ENCODE measurements around the gene UBQLN4.

Gene UBQLN4

DNA sequence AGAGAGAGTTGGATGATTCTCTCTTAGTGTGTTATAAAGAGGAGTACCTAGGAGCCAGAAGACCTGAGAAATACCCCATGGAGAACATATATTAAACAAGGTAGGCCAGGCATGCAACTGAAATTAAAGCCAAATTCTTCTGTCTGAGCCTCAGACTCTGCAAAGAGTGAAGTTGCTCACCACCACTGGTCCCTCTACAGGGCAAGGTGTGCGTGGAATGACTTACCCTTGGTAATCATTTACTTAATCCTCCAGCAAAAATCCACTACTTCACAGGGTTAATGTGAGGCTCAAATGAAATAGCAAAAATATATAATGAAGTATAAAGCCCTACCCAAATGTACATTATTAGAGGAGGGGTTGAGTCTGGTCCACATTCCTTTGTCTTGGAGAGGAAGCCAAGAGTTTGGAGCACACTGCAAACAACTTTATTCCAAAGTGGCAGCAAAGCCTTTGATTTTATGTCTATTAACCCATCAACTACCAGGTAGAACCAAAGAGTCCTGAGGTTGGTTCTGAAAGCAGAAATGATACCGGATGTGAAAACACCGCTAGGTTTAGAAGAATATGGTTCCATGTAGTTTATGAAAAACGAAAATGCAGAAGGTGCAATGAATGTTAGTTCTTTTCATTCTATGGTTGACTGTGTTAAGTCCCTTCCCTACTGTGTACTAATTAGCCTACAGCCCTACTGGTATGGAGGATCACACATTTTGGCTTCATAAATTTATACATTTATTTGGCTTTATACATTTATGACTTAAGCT is 41.4 kb downstream of the UBQLN4 start:
- no peak for DNase-seq (ENCODE audit: low read depth)

DNA sequence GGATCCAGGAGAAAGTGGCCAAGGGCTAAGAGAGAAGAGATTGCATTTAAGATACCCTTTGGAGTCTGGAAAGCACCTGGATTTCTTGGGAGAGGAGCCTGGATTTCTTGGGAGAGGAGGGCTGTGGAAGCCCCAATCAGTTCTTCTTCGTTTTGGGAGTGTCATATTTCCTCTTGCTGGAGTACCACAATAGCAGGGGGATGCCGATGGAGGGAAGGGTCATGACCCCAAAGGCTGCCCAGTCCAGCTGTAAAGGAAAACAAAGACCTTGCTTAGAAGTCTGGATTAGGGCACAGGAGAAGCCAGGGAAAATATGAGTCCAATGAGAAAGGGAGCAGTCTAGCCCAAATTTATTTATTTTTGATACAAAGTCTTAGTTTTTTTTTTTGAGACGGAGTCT is 44.2 kb downstream of the UBQLN4 start:
- no peak for DNase-seq (ENCODE audit: low read depth)

DNA sequence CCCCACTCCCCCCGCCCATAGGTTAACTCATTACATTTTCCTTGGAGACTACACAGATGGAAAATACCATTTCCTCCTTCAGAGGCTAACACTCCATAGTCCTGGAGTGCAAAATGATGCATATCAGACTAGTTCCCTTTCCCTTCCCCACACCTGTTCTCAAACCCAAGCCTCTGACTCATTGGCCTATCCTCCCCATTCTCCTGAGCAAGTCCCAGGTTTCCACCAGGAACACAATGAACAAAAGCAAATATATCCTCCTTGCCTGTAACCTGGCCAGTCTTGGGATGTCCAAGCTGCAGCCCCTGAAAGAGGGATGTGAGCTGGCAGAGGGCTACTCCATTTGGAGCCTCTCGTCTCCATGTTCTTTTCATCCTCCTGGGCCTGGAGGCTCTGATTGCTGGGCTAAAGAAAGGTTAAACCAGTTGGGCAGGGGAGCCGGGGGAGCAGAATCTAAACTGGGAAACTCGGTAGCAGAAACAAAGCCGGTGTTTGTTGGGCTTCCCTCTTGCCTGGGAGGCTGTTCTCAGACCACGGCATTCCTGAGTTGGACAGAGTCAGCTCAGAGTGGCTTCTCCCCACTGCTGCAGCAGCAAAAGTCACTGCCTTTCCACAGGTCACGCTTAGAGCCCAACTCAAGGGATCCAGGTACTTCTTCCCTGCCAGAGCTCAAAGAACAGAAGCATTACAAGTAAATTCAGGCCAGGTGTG is 46.8 kb downstream of the UBQLN4 start:
- no peak for DNase-seq (ENCODE audit: low read depth)

DNA sequence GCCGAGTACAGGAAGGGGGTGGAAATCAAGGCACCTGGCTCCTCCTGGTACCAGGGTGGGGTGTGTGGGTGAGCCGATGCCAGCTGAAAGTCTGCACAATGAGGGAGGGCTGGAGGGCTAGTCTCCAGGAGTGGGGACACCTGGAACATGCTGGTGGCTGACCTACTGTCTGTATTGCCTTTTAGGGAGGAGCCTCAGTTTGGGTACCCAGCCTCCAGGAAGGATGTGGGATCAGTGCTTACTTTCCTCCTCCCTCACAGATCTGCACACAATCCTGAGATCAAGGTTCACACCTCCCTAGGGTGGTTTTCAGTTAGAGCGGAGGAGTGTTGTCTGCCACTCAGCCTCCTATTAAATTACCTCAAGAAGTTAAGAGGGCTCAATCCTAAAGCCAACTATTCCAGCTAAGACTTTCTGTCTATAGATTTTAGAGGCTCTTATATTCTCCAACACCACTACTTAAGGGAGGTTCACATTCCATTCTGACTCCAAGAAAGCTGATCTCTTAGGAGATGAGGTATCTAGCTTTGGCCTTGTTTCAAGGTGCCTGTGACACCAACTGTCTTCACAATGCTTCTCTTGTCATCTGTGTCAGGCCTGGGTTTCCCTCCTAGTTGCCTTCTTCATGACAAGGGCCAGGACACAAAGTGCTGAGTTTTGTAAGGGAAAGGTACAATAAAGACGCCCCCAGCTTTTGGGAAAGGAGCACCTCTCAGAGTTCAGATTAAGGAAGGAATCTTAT is 48.6 kb downstream of the UBQLN4 start:
- DNase-seq (ENCODE audit: low read depth): no peak

DNA sequence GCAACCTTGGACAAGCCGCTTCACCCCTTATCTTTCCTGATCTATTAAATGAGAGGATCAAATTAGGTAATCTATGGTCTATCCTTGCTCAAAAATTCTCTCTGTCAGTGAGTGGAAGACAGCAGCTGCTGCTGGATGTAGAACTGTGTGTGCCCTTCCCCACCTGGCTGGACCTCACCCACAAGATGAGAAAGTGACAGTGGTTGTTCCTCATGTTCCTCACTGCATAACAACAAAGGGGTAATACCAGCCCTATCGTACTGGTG is 49.7 kb downstream of the UBQLN4 start:
- DNase-seq (ENCODE audit: low read depth): no peak

DNA sequence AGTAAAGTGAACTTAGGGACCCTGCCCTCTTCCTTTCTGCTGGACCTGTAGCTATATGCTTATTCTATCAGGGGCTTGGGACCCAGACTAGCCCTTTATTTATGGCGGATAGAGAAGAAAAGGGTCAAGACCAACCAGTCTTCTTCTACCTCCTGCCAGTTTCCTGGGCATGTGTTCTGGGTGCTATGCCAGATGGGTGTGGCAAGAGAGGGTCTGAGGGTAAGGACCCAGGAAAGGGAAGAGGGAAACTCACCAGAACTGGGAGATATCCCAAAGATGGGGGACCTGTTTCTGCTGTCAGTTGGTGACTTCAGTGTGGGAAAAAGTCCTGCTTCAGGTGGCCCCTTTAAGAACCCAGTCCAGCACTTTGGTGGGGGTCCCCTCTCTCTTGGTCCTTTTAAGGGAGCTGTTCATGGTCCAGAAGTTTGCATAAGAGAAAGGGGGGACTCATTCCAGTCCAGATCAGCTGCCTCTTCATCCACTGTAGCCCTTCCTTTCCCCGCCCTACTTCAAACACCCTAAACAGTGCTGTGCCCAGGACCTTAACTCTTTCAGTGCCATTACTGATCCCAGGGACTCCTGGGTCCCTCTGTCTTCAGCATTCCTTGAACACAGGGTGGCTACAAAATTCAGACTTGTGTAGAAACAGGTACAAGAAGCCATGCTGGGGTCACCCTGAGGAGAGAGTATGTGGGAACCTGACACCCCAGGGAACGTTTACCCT is 51.2 kb downstream of the UBQLN4 start:
- DNase-seq (ENCODE audit: low read depth): no peak

DNA sequence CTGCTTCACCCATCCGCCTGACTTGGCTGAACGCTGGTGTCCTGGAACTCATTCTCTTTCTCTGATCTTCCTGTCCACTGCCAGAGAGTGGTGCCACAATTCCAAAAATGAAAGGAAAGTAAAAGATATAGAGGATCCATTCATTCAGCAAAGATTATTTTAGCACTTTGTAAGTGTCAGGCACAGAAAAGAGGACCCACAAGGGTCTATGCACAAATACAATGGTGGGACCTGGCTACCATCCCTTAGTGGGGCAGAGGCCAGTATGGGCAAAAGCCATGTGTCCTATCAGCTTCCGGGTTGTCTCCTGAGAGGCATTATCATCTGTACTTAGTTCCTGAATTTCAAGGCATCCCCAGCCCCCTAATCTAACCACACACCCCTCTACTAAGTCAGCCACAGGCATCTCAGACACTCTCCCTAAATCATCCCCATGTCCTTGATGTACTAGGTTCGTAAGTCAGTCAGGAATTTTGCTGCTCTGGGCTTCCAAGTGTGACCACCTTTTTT is 51.9 kb downstream of the UBQLN4 start:
- DNase-seq (ENCODE audit: low read depth): no peak

DNA sequence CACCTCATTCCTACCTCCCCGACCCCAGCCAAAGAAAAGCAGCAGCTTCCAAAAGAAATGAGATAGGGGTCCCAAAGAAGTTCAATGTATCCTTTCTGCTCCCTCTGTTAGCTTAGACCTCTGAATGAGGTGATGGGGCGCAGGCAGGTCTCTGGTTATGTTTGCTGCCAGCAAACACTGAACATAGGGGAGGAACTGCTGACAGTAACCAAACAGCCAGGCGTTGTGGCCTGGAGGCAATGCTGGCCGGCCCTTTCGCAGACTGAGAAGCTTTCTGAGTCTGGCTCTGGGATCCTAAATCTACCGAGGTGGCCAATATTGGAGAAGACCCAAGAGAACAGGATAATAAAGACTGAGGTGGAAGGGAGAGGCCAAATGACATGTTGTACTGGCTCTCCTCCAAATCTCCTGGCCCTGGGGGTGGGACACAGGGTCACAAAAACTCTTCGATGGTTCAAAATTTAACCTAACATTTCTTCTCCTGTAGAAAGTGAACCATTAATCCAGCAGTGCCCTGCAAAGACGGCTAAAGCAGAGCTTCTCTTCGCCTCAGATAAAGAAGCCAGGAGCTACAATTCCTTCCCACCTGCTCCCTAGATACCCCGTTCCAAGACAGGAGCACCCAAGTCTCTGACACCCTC is 52.5 kb downstream of the UBQLN4 start:
- DNase-seq (ENCODE audit: low read depth): no peak

DNA sequence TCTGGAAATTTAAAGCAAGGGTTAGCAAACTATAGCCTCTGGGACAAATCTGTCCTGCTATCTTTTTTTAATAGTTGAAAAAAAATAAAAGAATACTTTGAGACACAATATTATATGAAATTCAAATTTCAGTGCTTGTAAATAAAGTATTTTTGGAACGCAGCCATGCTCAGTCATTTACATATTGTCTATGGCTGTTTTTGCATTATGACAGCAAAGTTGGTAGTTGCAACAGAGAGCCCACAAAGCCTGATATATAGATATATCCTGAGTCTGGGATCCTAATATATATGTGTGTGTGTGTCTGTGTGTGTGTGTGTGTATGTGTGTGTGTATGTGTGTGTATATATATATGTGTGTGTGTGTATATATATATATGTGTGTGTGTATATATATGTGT is 53.6 kb downstream of the UBQLN4 start:
- DNase-seq (ENCODE audit: low read depth): no peak

DNA sequence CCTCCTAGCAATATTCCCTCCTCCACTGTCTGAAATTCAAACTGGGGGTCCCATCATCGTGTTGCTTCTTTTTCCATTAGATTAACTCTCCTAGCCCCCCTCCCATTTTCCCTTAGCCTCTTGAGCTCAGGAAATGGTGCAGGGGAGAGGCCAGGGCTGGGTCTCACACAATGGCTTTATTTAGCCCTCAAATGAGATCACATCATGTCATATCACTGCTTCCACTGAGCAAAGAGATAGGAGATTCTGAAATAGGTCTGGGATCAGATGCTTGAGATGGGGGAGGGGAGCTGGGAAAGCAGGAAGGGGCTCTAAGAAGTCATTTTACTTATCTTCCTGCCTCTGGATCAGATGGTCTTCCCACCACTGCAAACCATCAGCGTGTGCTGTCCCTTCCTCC is 57.4 kb downstream of the UBQLN4 start:
- DNase-seq (ENCODE audit: low read depth): no peak

DNA sequence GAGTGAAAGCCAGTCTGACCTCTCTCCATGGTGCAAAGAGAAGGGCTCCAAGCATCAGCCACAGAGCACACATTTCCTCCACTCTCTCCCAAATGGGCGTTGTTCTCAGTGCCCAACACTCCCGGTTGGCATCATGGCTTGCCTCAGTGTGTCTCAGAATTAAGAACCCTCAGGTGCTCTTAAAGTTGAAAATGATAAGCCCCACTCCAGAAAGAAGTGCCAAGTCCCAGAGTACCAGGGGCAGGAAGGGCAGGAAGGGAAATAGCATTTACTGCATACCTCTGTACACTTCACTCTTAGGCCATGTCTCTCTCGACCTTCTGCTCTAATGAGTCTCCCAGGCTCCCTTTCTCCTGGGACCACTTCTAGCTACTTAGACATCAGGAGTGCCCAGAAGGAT is 60.0 kb downstream of the UBQLN4 start:
- no peak for DNase-seq (ENCODE audit: low read depth)

DNA sequence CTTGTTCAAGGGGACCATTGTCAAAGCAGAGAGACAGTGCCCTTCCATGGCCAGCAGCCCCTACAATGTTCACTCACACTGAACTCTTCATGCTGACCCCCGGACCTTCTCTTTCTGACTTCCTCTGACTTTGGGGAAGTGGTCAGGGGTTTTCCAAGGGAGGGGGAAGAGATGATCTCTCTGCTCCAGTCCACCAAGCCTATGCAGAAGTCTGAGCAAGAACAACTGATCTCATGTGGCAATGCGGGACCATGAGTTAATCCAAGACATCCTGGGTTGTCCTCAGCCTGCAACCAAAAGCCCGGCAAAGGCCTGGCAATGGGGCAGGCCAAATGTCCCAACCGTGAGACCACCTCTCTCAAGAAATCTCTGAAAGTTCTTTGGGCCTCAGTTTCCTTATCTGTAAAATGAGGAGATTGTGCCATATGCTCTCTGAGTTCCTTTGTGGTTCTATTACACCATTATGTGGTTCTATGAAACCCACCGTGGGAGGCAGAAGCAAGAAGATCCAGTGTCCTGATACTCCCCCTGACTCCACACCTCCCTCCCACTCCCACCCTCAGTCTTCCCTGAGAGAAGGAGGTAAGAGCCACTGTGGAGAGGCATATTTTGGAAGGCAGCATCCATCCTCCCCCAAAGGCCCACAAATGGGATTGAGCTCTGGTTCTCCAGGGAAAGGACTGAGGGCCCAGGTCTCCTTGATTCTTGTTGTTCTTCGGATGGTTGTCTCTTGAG is 63.4 kb downstream of the UBQLN4 start:
- DNase-seq (ENCODE audit: low read depth): no peak

DNA sequence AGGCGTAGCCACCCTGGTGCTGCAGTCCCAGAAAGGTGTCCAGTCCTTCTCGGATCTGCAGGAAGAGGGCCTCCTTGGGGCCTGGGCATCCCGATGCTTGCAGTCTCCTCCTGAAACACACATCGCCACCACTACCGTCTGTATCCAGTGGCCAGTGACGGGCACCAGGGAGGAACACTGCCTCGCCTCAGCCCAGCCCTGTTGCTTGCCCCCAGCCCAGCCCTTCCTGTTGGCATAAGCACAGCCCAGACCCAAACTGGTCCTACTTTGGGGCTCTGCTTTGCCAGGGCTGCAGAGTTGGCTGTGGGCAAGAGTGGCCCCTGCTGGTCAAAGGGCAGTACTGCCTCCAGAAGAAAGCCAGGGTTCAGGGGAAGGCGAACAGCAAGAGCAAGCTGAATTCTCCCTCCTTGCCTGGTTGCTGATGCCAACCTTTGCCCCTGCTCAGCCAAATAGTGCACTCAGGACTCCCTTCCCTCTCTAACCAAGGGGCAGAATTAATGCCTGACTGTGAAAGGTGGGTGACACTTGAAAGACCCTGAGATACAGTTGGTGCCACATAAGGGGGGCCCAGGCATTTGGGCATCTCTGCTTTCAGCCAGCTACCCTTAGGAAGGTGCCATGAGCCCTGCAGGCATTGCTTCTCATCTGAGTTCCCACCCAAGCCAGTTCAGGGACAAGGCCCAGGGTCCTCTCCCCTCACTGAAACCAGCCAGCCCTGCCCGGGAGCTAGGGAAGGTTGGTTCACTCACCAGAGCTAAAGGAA is 64.2 kb downstream of the UBQLN4 start:
- peak; percentile 53 for DNase-seq (ENCODE audit: low read depth)
